PC-9 (cell line): ENCODE measurements around the gene KLHL40. TPM values are rescaled to one million over a fixed set of nuclear protein-coding genes. Genes with fewer than 3 reads are reported as not detected.

Experiments
- BruUV-seq: library from RNA; stranded (reverse); fragments of 400-500 nt; replicated peaks from 2 replicates; lab custom pipeline; 2021; lab: Mats Ljungman, UMichigan
- CTCF ChIA-PET: fragments of 300-600 bp; sonication (Branson Sonifier 250); formaldehyde crosslinking; loops from one replicate; lab custom pipeline; 2022; ENCODE audit warnings: antibody characterized with exemption; lab: Charles Lee
- POLR2A ChIA-PET: fragments of 300-600 bp; sonication (Branson Sonifier 250); formaldehyde crosslinking; loops from one replicate; lab custom pipeline; 2022; ENCODE audit warnings: antibody characterized with exemption; ENCODE audit not compliant: unreplicated experiment; lab: Charles Lee
- DNase-seq, 2 experiments: peaks; one replicate each; pipeline versions ENCODE4 v3.0.0 to v3.0.0-alpha.2; 2015 to 2022; ENCODE audit warnings: mixed read lengths in 1 of 2
- H2AFZ ChIP-seq: fragments of 200-600 bp; sonication (generic); 2 replicates; pipeline ENCODE4 v1.8.1; 2017; ENCODE audit warnings: antibody characterized with exemption
- H3F3A ChIP-seq: fragments of 200-600 bp; sonication (generic); 2 replicates; pipeline ENCODE4 v1.8.1; 2017; ENCODE audit warnings: antibody characterized with exemption, mild to moderate bottlenecking, low read depth; ENCODE audit not compliant: insufficient read depth
- H3K27ac ChIP-seq: fragments of 200-600 bp; sonication (generic); 2 replicates; pipeline ENCODE4 v1.6.1; 2016; ENCODE audit warnings: mixed run types
- H3K27me3 ChIP-seq: fragments of 200-600 bp; sonication (generic); 2 replicates; pipeline ENCODE4 v1.6.1; 2016; ENCODE audit warnings: low read depth, mixed run types; ENCODE audit not compliant: insufficient read depth
- H3K36me3 ChIP-seq: fragments of 200-600 bp; sonication (generic); 2 replicates; pipeline ENCODE4 v1.6.1; 2016; ENCODE audit warnings: low read depth, mixed run types
- H3K4me1 ChIP-seq: fragments of 200-600 bp; sonication (generic); replicated peaks from 2 replicates; pipeline ENCODE4 v1.6.1; 2016; ENCODE audit warnings: mixed run types; ENCODE audit not compliant: insufficient read depth
- H3K4me2 ChIP-seq: fragments of 200-600 bp; sonication (generic); 2 replicates; pipeline ENCODE4 v1.6.1; 2017; ENCODE audit warnings: mixed run types
- H3K4me3 ChIP-seq: fragments of 200-600 bp; sonication (generic); 2 replicates; pipeline ENCODE4 v1.6.1; 2016; ENCODE audit warnings: mixed run types
- H3K79me2 ChIP-seq: fragments of 200-600 bp; sonication (generic); 2 replicates; pipeline ENCODE4 v1.6.1; 2017; ENCODE audit warnings: low read depth, mixed run types
- H3K9me2 ChIP-seq: fragments of 200-600 bp; sonication (generic); 2 replicates; pipeline ENCODE4 v1.8.1; 2017; ENCODE audit warnings: mild to moderate bottlenecking; ENCODE audit not compliant: insufficient read depth
- H3K9me3 ChIP-seq: fragments of 200-600 bp; sonication (generic); 2 replicates; pipeline ENCODE4 v1.8.1; 2016; ENCODE audit warnings: low read depth; ENCODE audit not compliant: insufficient read depth
- H4K20me1 ChIP-seq: fragments of 200-600 bp; sonication (generic); 2 replicates; pipeline ENCODE4 v1.8.1; 2017; ENCODE audit not compliant: insufficient read depth
- CTCF ChIP-seq: fragments of 200-600 bp; sonication (generic); conservative IDR thresholded peaks from 2 replicates; pipeline ENCODE4 v1.6.1; 2017; ENCODE audit warnings: mixed run types, antibody characterized with exemption, mild to moderate bottlenecking, moderate library complexity
- EZH2 ChIP-seq: fragments of 200-600 bp; sonication (generic); IDR thresholded peaks from 2 replicates; pipeline ENCODE4 v1.8.0; 2017; ENCODE audit warnings: antibody characterized with exemption, low read depth
- intact Hi-C: fragments of 100-400 bp; cut with micrococcal nuclease; formaldehyde crosslinking; loops from one replicate; pipeline ENCODE4 v1.10.0; 2022; ENCODE audit not compliant: unreplicated experiment
- total RNA-seq: library from RNA; stranded (reverse); gene quantifications from 2 replicates; pipeline ENCODE4 v1.2.3, GENCODE V29; 2021

KLHL40 gene
- total RNA-seq, 1 experiment from 2014 or later, result not detected

- no peak for TF ChIP-seq CTCF
- TF ChIP-seq EZH2, result no peak
- Histone ChIP-seq H3K27me3 (no peaks in the 10 kb centered on the region), H3K79me2 (no peaks in the 10 kb centered on the region), H3K9me2 (no peaks in the 10 kb centered on the region), H3K9me3 (no peaks in the 10 kb centered on the region), H3K4me3 (no peak overlapping the region), H3K27ac (no peak overlapping the region), H2AFZ (no peak overlapping the region), H3F3A (no peaks in the 10 kb centered on the region), H3K4me1 (no peaks in the 10 kb centered on the region), H3K4me2 (no peak overlapping the region), H3K36me3 (no peaks in the 10 kb centered on the region), H4K20me1 (no peaks in the 10 kb centered on the region)
- POLR2A ChIA-PET, result no interaction called here
- no TSS peak for BruUV-seq
- CTCF ChIA-PET, result no interaction called here
- intact Hi-C loops, result no loop called here
- DNase-seq, result no peak
Measured at GRCh38 chr3:42725454-42725853, 40.1 kb downstream of the KLHL40 start.

- H3K27me3 ChIP-seq, result no peaks in the 10 kb centered on the region
- H3K4me3 ChIP-seq, result no peak overlapping the region
- no peaks in the 10 kb centered on the region for H4K20me1 ChIP-seq
- TF ChIP-seq EZH2 (no peak), CTCF (no peak)
- no peaks in the 10 kb centered on the region for H3F3A ChIP-seq
- intact Hi-C loops, result no loop called here
- ChIA-PET CTCF (no interaction called here), POLR2A (no interaction called here)
- no peak for DNase-seq
- no peak overlapping the region for H2AFZ ChIP-seq
- no peaks in the 10 kb centered on the region for H3K9me3 ChIP-seq
- no peak overlapping the region for H3K27ac ChIP-seq
- no peaks in the 10 kb centered on the region for H3K4me1 ChIP-seq
- no peaks in the 10 kb centered on the region for H3K9me2 ChIP-seq
- H3K79me2 ChIP-seq, result no peaks in the 10 kb centered on the region
- no TSS peak for BruUV-seq
- H3K36me3 ChIP-seq, result no peaks in the 10 kb centered on the region
- H3K4me2 ChIP-seq, result no peak overlapping the region
Measured at GRCh38 chr3:42728056-42728455, 42.7 kb downstream of the KLHL40 start.

GRCh38 chr3:42728668-42729364 is 43.5 kb downstream of the KLHL40 start:
- ChIA-PET CTCF (no interaction called here), POLR2A (no interaction called here)
- H3K79me2 ChIP-seq, result no peaks in the 10 kb centered on the region

More at GRCh38 chr3:42728668-42729364, 43.5 kb downstream of the KLHL40 start:
- no peaks in the 10 kb centered on the region for H3K36me3 ChIP-seq
- H3K9me3 ChIP-seq, result no peaks in the 10 kb centered on the region
- H3K27me3 ChIP-seq, result no peaks in the 10 kb centered on the region
- no peak overlapping the region for H3K27ac ChIP-seq
- no TSS peak for BruUV-seq
- H3K9me2 ChIP-seq, result no peaks in the 10 kb centered on the region
- DNase-seq, result no peak
- H4K20me1 ChIP-seq, result no peaks in the 10 kb centered on the region
- H3K4me3 ChIP-seq, result no peak overlapping the region
- H3K4me1 ChIP-seq, result no peaks in the 10 kb centered on the region
- intact Hi-C loops, result no loop called here
- no peaks in the 10 kb centered on the region for H3F3A ChIP-seq
- H2AFZ ChIP-seq, result no peak overlapping the region
- TF ChIP-seq EZH2 (no peak), CTCF (no peak)
- no peak overlapping the region for H3K4me2 ChIP-seq
